ENCODE data around the gene RGS6.

RGS6 gene

DNA sequence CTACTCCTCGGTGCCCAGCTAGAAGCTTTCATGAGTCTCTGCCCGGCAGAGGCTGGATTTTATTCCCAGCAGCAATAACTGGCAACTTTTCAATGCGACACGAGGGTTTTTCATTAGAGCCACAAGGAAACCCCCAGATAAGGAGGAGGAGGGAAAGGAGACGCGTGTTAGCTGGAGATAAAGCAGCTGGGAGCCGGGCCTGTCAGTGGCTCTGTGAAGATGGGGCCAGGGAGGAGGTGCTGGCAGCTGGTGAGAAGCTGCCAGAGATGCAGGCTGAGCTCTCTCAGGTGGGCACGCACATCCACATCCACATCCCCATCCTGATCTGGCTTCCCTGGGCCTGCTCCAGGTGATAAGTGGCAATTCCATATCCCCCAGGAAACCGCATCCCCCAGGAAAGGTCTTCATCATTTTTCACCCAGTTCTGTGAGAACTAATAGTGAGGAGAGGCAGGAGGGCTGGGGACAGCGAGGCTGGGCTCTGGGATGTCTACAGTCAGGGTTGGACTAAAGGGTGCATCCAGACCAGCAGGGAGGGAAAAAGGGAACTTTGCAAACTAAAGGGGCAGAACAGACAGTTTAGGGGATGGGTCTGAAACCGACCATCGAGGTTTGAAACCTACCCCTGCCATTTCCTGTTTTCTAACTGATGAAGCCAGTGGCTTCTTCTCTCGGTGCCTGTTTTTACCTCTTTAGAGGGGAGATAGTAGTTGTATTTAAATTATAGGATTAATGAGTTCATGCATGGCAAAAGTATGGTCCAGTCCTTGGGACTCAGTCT lies 548.4 kb downstream of the RGS6 start:
- Histone ChIP-seq H3K79me2 (ENCODE audit: insufficient read depth, low read depth) (peaks cover 23% of the 10 kb centered on the region), H4K20me1 (ENCODE audit: insufficient read depth) (no peaks in the 10 kb centered on the region), H3K27me3 (ENCODE audit: insufficient read depth, low read depth) (no peaks in the 10 kb centered on the region), H3K9ac (peak overlapping the region; percentile 96), H3K4me3 (IDR thresholded peaks at IDR 0.05; ENCODE audit: insufficient read depth, low read depth, low read length) (no peak overlapping the region), H3K27ac (peak overlapping the region; percentile 100), H3K36me3 (ENCODE audit: insufficient read depth) (no peaks in the 10 kb centered on the region), H2AFZ (ENCODE audit: low read depth) (no peak overlapping the region), H3K4me1 (ENCODE audit: low read depth, poor library complexity, severe bottlenecking) (peaks cover 71% of the 10 kb centered on the region), H3K4me2 (peak overlapping the region; percentile 97)
- TF ChIP-seq, protein P1, sequence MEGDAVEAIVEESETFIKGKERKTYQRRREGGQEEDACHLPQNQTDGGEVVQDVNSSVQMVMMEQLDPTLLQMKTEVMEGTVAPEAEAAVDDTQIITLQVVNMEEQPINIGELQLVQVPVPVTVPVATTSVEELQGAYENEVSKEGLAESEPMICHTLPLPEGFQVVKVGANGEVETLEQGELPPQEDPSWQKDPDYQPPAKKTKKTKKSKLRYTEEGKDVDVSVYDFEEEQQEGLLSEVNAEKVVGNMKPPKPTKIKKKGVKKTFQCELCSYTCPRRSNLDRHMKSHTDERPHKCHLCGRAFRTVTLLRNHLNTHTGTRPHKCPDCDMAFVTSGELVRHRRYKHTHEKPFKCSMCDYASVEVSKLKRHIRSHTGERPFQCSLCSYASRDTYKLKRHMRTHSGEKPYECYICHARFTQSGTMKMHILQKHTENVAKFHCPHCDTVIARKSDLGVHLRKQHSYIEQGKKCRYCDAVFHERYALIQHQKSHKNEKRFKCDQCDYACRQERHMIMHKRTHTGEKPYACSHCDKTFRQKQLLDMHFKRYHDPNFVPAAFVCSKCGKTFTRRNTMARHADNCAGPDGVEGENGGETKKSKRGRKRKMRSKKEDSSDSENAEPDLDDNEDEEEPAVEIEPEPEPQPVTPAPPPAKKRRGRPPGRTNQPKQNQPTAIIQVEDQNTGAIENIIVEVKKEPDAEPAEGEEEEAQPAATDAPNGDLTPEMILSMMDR (conservative IDR thresholded peaks at IDR 0.05; ENCODE audit: low read depth, low read length), result no peak

DNA sequence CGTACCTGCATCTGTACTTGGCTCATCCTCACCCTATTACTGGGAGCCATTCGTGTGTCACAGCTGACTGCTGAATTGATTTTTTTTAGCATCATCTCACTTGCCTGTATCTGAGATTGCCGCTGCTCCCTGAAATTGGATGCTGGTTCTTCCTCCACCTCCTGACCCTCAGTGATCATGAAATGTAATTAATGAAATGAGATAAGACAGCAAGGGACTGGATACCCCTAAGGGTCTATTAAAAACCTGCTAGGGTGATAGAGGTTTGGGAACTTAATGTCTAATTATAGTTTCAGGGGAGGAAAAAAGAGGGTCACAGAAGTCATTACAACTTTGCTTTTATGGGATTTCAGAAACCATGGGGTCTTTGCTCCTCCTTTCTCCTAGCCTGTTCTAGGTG lies 551.1 kb downstream of the RGS6 start:
- TF ChIP-seq, protein P1 (conservative IDR thresholded peaks at IDR 0.05; ENCODE audit: low read depth, low read length), result no peak
- no peak overlapping the region for H3K27ac ChIP-seq
- H4K20me1 ChIP-seq (ENCODE audit: insufficient read depth), result no peaks in the 10 kb centered on the region
- no peaks in the 10 kb centered on the region for H3K27me3 ChIP-seq (ENCODE audit: insufficient read depth, low read depth)
- H3K36me3 ChIP-seq (ENCODE audit: insufficient read depth), result no peaks in the 10 kb centered on the region
- no peak overlapping the region for H3K4me2 ChIP-seq
- H3K9ac ChIP-seq, result no peak overlapping the region
- peaks cover 23% of the 10 kb centered on the region for H3K79me2 ChIP-seq (ENCODE audit: insufficient read depth, low read depth)
- H3K4me1 ChIP-seq (ENCODE audit: low read depth, poor library complexity, severe bottlenecking), result peaks cover 49% of the 10 kb centered on the region
- H3K4me3 ChIP-seq (IDR thresholded peaks at IDR 0.05; ENCODE audit: insufficient read depth, low read depth, low read length), result no peak overlapping the region
- no peak overlapping the region for H2AFZ ChIP-seq (ENCODE audit: low read depth)

DNA sequence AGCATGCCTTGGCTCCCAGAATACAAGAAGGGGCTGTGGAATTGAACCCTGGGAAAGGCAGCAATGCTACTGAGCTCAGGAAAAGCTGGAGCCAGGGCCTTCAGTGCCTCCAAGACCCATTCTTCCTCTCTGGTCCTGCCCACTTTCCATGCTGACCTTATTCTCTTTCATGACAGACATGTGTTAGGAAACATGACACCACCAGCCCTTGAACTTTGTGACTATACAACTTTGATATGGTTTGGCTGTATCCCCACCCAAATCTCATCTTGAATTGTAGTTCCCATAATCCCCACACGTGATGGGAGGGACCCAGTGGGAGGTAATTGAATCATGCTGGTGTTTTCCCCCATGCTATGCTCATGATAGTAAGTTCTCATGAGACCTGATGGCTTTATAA lies 553.5 kb downstream of the RGS6 start:
- TF ChIP-seq, protein P1 (conservative IDR thresholded peaks at IDR 0.05; ENCODE audit: low read depth, low read length), result no peak
- Histone ChIP-seq H3K4me1 (ENCODE audit: low read depth, poor library complexity, severe bottlenecking) (peaks cover 25% of the 10 kb centered on the region), H4K20me1 (ENCODE audit: insufficient read depth) (no peaks in the 10 kb centered on the region), H3K27ac (no peak overlapping the region), H3K27me3 (ENCODE audit: insufficient read depth, low read depth) (no peaks in the 10 kb centered on the region), H3K4me2 (no peak overlapping the region), H3K79me2 (ENCODE audit: insufficient read depth, low read depth) (peaks cover 15% of the 10 kb centered on the region), H3K4me3 (IDR thresholded peaks at IDR 0.05; ENCODE audit: insufficient read depth, low read depth, low read length) (no peak overlapping the region), H2AFZ (ENCODE audit: low read depth) (no peak overlapping the region), H3K36me3 (ENCODE audit: insufficient read depth) (no peaks in the 10 kb centered on the region), H3K9ac (no peak overlapping the region)

DNA sequence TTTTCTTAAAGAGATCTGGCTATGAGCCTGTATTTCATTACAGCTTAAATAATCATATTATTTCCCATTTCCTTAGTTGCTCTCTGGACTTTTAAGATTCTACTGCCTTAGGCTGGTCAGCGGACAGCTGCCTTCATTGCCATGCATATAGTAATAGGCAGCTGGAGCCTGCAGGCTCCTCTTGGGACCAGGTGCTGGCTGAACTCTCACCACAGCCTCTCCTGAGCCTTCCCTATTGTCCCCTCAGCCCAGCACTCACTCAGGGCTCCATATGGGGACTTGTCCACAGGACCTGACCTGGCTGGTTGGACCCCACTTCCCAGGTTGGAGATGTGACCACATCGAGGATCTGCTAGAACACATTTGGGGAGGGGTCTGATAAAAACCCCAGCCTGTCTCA lies 556.3 kb downstream of the RGS6 start:
- no peaks in the 10 kb centered on the region for H3K27me3 ChIP-seq (ENCODE audit: insufficient read depth, low read depth)

More for the DNA sequence above, 556.3 kb downstream of the RGS6 start:
- H3K9ac ChIP-seq, result no peak overlapping the region
- TF ChIP-seq, protein P1 (conservative IDR thresholded peaks at IDR 0.05; ENCODE audit: low read depth, low read length), result no peak
- H4K20me1 ChIP-seq (ENCODE audit: insufficient read depth), result no peaks in the 10 kb centered on the region
- no peak overlapping the region for H3K27ac ChIP-seq
- no peaks in the 10 kb centered on the region for H3K4me1 ChIP-seq (ENCODE audit: low read depth, poor library complexity, severe bottlenecking)
- no peak overlapping the region for H3K4me3 ChIP-seq (IDR thresholded peaks at IDR 0.05; ENCODE audit: insufficient read depth, low read depth, low read length)
- H2AFZ ChIP-seq (ENCODE audit: low read depth), result no peak overlapping the region
- H3K36me3 ChIP-seq (ENCODE audit: insufficient read depth), result no peaks in the 10 kb centered on the region
- no peak overlapping the region for H3K4me2 ChIP-seq
- no peaks in the 10 kb centered on the region for H3K79me2 ChIP-seq (ENCODE audit: insufficient read depth, low read depth)
